ENCODE measurements around the gene PRKAR2B. TPM values are rescaled to one million over a fixed set of nuclear protein-coding genes. Genes with fewer than 3 reads are reported as not detected.

The PRKAR2B gene
- total and polyA plus RNA-seq, 4 experiments from 2014 or later = 0.29 to 0.47 (median 0.43) TPM

DNA sequence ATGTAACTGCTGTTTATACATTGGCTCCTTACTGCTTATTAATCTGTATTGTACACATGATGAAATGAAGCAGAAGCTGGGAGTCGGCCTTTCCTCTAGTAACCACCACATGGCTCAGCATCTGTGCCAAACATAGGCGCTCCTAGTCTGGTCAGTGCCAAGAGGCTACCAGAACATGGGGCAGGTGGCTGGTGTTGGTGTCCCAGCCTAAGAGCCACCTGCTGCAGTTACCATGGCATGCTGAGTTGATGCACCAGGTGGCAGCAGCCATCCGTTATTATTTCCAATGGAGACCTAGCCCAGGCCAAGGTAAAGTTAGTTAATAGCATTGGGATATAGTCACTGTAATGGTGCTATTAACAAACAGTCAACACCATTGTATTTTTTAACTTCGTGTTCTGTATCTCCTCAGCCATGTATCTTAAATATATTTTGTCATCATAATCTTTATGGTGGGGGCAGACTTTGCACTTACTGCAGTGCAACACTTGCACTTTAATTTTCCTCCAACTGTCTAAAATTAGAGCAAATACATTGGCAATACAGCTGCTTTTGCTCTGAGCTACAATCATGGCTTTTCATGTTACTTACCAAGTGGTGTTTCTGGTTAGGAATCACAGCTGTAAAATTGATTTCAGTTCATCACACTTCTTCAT is 157.4 kb downstream of the PRKAR2B start:
- Mint-ChIP-seq H3K4me3 (no peak overlapping the region), H3K36me3 (peaks cover 47 to 92% of the 10 kb centered on the region in 2 donors), H3K9me3 (no peaks in the 10 kb centered on the region), H3K27me3 (no peaks in the 10 kb centered on the region), H3K4me1 (peaks cover 0 to 3% (median 1%) of the 10 kb centered on the region in 4 donors), H3K27ac (peak overlapping the region in 2 of 7 donors; percentile 63 to 79)
- no peaks in the 10 kb centered on the region for H3K4me1 ChIP-seq (ENCODE audit: insufficient read depth, low read length)
- H3K27ac ChIP-seq (ENCODE audit: low read depth, low read length) = no peak overlapping the region
- no peaks in the 10 kb centered on the region for H3K9me3 ChIP-seq (ENCODE audit: control insufficient read depth in 1 of 2, low read length in 2 of 2)
- peaks cover 62% of the 10 kb centered on the region for H3K36me3 ChIP-seq (ENCODE audit: insufficient read depth, low read length)
- CTCF ChIA-PET (ENCODE audit: partially characterized antibody) = interaction anchor here (1.7 kb wide), 1 partner anchor 10 kb away, joined by 4 read pairs; no protein-coding TSS in a partner anchor
- intact Hi-C loops (cut with micrococcal nuclease) = loop anchor here (5.0 kb wide), 1 partner anchor 675 kb away; no protein-coding TSS in a partner anchor
- H3K27me3 ChIP-seq (ENCODE audit: insufficient read depth, low read length) = no peaks in the 10 kb centered on the region
- POLR2A ChIA-PET (ENCODE audit: partially characterized antibody) = no interaction called here
- DNase-seq = peak in 4 of 5 donors; percentile 19 to 26 (median 22)
- no peak overlapping the region for H3K4me3 ChIP-seq (ENCODE audit: low read length in 2 of 2)

DNA sequence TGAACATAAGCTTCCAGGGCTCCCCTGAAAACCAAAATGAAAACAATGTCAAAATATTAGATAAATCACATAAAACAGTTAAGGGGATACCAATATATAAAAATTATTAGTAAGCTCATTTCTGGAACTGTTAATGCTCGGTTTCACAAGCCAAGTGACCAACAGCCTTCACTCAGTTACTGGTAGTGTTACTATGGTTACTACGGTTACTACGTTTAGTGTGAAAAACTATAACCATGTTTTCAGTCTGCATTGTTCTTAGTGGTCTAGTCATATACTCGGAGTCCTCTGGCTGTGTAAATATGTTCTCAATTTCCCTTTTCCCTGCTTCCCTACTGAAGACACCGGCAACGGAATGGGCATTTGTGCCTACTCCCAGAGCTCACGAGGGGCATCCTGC is 159.1 kb downstream of the PRKAR2B start:
- ChIA-PET POLR2A (ENCODE audit: partially characterized antibody) (interaction anchor here (0.8 kb wide), 1 partner anchor 35 kb away, joined by 3 read pairs; the partner anchor contains the start of gene HBP1), CTCF (ENCODE audit: partially characterized antibody) (interaction anchor here (0.9 to 1.3 kb wide), 3 partner anchors 23 to 56 kb away, joined by 3 to 5 read pairs (median 3); no protein-coding TSS in a partner anchor)
- H3K36me3 ChIP-seq (ENCODE audit: insufficient read depth, low read length) = peaks cover 55% of the 10 kb centered on the region
- no peaks in the 10 kb centered on the region for H3K4me1 Mint-ChIP-seq
- H3K4me3 Mint-ChIP-seq = no peak overlapping the region
- H3K4me3 ChIP-seq (ENCODE audit: low read length in 2 of 2) = no peak overlapping the region
- H3K27me3 ChIP-seq (ENCODE audit: insufficient read depth, low read length) = no peaks in the 10 kb centered on the region
- no peak overlapping the region for H3K27ac Mint-ChIP-seq
- H3K27ac ChIP-seq (ENCODE audit: low read depth, low read length) = no peak overlapping the region
- DNase-seq = no peak
- intact Hi-C loops (cut with micrococcal nuclease) = loop anchor here (5.0 kb wide), 1 partner anchor 674 kb away; no protein-coding TSS in a partner anchor
- H3K4me1 ChIP-seq (ENCODE audit: insufficient read depth, low read length) = no peaks in the 10 kb centered on the region
- no peaks in the 10 kb centered on the region for H3K9me3 ChIP-seq (ENCODE audit: control insufficient read depth in 1 of 2, low read length in 2 of 2)
- H3K36me3 Mint-ChIP-seq = peaks cover 51 to 93% of the 10 kb centered on the region in 2 donors
- H3K27me3 Mint-ChIP-seq = no peaks in the 10 kb centered on the region
- no peaks in the 10 kb centered on the region for H3K9me3 Mint-ChIP-seq

DNA sequence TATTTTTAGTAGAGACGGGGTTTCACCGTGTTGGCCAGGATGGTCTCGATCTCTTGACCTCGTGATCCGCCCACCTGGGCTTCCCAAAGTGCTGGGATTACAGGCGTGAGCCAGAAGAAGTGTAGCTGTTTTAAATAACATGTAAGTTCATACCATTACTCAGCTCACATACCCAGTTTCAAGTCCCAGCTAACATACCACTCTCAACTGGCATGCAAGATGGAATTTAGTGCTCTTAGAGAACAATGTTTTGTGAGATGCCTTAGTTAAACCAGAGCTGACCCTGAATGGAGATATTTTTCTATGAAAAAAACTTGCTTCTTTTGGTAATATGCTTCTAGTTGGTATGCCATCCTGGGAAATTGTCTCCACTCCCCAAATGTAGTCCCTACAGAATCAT is 161.6 kb downstream of the PRKAR2B start:
- no peaks in the 10 kb centered on the region for H3K4me1 ChIP-seq (ENCODE audit: insufficient read depth, low read length)
- H3K27ac ChIP-seq (ENCODE audit: low read depth, low read length) = no peak overlapping the region
- H3K36me3 ChIP-seq (ENCODE audit: insufficient read depth, low read length) = peaks cover 53% of the 10 kb centered on the region
- Mint-ChIP-seq H3K9me3 (no peaks in the 10 kb centered on the region), H3K27ac (peak overlapping the region in 2 of 7 donors; percentile 25 to 38), H3K27me3 (no peaks in the 10 kb centered on the region), H3K36me3 (peaks cover 55 to 83% of the 10 kb centered on the region in 2 donors), H3K4me3 (no peak overlapping the region), H3K4me1 (no peaks in the 10 kb centered on the region)
- CTCF ChIA-PET (ENCODE audit: partially characterized antibody) = interaction anchor here (0.9 kb wide), 1 partner anchor 12 kb away, joined by 3 read pairs; no protein-coding TSS in a partner anchor
- H3K4me3 ChIP-seq (ENCODE audit: low read length in 2 of 2) = no peak overlapping the region
- POLR2A ChIA-PET (ENCODE audit: partially characterized antibody) = interaction anchor here (0.6 to 3.6 kb wide), 3 partner anchors 12 to 38 kb away, joined by 3 to 13 read pairs (median 4); partner anchors contain the start of gene HBP1
- H3K9me3 ChIP-seq (ENCODE audit: control insufficient read depth in 1 of 2, low read length in 2 of 2) = no peaks in the 10 kb centered on the region
- no peak for DNase-seq
- no peaks in the 10 kb centered on the region for H3K27me3 ChIP-seq (ENCODE audit: insufficient read depth, low read length)
- intact Hi-C loops (cut with micrococcal nuclease) = no loop called here

DNA sequence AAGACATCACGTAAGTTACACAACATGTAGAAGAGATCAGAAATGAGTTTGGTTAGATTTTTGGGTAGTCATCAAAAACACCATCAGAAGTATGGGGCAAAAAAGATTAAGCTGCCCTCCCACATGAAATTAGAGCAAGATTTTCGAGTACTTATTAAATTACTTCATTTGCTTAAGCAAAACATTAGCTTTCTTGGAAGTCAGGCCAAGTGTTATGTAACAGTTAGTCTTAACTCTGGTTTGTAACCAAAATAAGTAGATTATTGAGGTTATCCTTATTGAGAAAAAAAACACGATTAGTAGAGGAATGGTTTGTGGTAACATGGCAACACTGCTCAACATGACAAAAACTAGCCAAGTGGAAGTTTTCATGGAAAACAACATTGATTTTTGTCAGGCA is 162.2 kb downstream of the PRKAR2B start:
- H3K36me3 Mint-ChIP-seq = peaks cover 60 to 83% of the 10 kb centered on the region in 2 donors
- POLR2A ChIA-PET (ENCODE audit: partially characterized antibody) = interaction anchor here (3.6 kb wide), 1 partner anchor 38 kb away, joined by 13 read pairs; the partner anchor contains the start of gene HBP1

DNA sequence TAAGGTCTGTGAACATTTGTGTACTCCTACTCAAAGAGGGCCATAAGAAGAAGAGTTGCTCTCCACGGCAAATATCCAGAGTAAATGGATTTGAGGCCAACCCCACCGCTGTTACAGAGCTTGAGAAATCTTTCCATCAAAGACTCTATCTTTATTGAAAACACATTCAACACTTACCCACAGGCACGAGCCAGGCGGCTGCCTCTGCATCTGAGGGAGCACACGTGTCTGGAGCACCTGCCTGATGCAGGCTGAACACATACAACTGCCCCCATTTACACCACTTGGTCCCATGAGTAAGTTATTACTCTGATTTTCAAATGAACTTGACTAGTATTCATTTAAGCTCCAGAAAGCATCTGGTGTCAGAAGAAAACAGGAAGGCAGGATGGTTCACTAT is 163.0 kb downstream of the PRKAR2B start:
- Mint-ChIP-seq H3K9me3 (no peaks in the 10 kb centered on the region), H3K4me3 (no peak overlapping the region), H3K36me3 (peaks cover 56 to 80% of the 10 kb centered on the region in 2 donors), H3K27ac (peak overlapping the region in 4 of 7 donors; percentile 25 to 62 (median 36)), H3K4me1 (no peaks in the 10 kb centered on the region), H3K27me3 (no peaks in the 10 kb centered on the region)
- no peak for DNase-seq
- POLR2A ChIA-PET (ENCODE audit: partially characterized antibody) = interaction anchor here (1.2 to 3.6 kb wide), 2 partner anchors 39 to 536 kb away, joined by 4 to 13 read pairs; partner anchors contain the start of genes CBLL1 and HBP1
- Histone ChIP-seq H3K36me3 (ENCODE audit: insufficient read depth, low read length) (peaks cover 40% of the 10 kb centered on the region), H3K27ac (ENCODE audit: low read depth, low read length) (no peak overlapping the region), H3K4me1 (ENCODE audit: insufficient read depth, low read length) (no peaks in the 10 kb centered on the region), H3K27me3 (ENCODE audit: insufficient read depth, low read length) (no peaks in the 10 kb centered on the region), H3K4me3 (ENCODE audit: low read length in 2 of 2) (no peak overlapping the region), H3K9me3 (ENCODE audit: control insufficient read depth in 1 of 2, low read length in 2 of 2) (no peaks in the 10 kb centered on the region)
- CTCF ChIA-PET (ENCODE audit: partially characterized antibody) = no interaction called here
- intact Hi-C loops (cut with micrococcal nuclease) = no loop called here

More for the DNA sequence above, 162.2 kb downstream of the PRKAR2B start:
- CTCF ChIA-PET (ENCODE audit: partially characterized antibody) = no interaction called here
- no peaks in the 10 kb centered on the region for H3K4me1 Mint-ChIP-seq
- peak overlapping the region in 5 of 7 donors; percentile 20 to 85 (median 38) for H3K27ac Mint-ChIP-seq
- Histone ChIP-seq H3K4me3 (ENCODE audit: low read length in 2 of 2) (no peak overlapping the region), H3K36me3 (ENCODE audit: insufficient read depth, low read length) (peaks cover 48% of the 10 kb centered on the region), H3K9me3 (ENCODE audit: control insufficient read depth in 1 of 2, low read length in 2 of 2) (no peaks in the 10 kb centered on the region), H3K27ac (ENCODE audit: low read depth, low read length) (no peak overlapping the region), H3K27me3 (ENCODE audit: insufficient read depth, low read length) (no peaks in the 10 kb centered on the region), H3K4me1 (ENCODE audit: insufficient read depth, low read length) (no peaks in the 10 kb centered on the region)
- H3K27me3 Mint-ChIP-seq = no peaks in the 10 kb centered on the region
- H3K9me3 Mint-ChIP-seq = no peaks in the 10 kb centered on the region
- no peak overlapping the region for H3K4me3 Mint-ChIP-seq
- DNase-seq = no peak
- intact Hi-C loops (cut with micrococcal nuclease) = no loop called here

DNA sequence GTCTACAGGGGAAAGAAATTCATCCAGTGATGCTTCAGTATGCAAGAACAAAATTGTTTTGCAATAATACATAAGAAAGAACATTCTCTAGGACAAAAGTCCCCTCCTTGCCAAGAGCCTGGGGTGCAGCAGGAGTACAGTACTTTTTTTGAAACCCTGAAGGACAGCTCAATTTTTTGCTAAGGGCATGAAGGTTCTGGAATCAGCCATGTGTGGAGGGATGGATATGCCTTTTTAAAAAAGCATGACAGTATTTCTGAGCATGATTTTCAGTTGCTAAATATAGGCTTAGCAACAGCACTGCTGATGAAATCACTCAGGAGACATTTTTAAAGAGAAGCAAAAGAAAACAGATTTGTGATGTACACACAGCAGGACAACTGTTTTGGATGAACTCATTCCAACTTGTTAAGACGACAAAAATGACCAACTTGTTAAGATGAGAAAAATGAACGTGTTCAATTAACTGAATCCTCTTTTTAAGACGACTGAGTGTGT is 163.6 kb downstream of the PRKAR2B start:
- H3K4me3 Mint-ChIP-seq = no peak overlapping the region
- H3K27ac ChIP-seq (ENCODE audit: low read depth, low read length) = no peak overlapping the region
- H3K27me3 Mint-ChIP-seq = no peaks in the 10 kb centered on the region
- H3K27me3 ChIP-seq (ENCODE audit: insufficient read depth, low read length) = no peaks in the 10 kb centered on the region
- intact Hi-C loops (cut with micrococcal nuclease) = no loop called here
- H3K27ac Mint-ChIP-seq = peak overlapping the region in 4 of 7 donors; percentile 27 to 60 (median 36)
- no peak overlapping the region for H3K4me3 ChIP-seq (ENCODE audit: low read length in 2 of 2)
- H3K4me1 Mint-ChIP-seq = no peaks in the 10 kb centered on the region
- H3K9me3 ChIP-seq (ENCODE audit: control insufficient read depth in 1 of 2, low read length in 2 of 2) = no peaks in the 10 kb centered on the region
- no peak for DNase-seq
- no peaks in the 10 kb centered on the region for H3K4me1 ChIP-seq (ENCODE audit: insufficient read depth, low read length)
- CTCF ChIA-PET (ENCODE audit: partially characterized antibody) = interaction anchor here (1.1 to 1.2 kb wide), 2 partner anchors 9 to 58 kb away, joined by 4 to 5 read pairs; no protein-coding TSS in a partner anchor
- H3K36me3 ChIP-seq (ENCODE audit: insufficient read depth, low read length) = peaks cover 35% of the 10 kb centered on the region
- peaks cover 58 to 81% of the 10 kb centered on the region in 2 donors for H3K36me3 Mint-ChIP-seq
- H3K9me3 Mint-ChIP-seq = peaks cover 0 to 2% (median 0%) of the 10 kb centered on the region in 8 donors
- POLR2A ChIA-PET (ENCODE audit: partially characterized antibody) = interaction anchor here (1.2 to 3.6 kb wide), 3 partner anchors 9 to 535 kb away, joined by 4 to 13 read pairs (median 4); partner anchors contain the start of genes CBLL1 and HBP1

DNA sequence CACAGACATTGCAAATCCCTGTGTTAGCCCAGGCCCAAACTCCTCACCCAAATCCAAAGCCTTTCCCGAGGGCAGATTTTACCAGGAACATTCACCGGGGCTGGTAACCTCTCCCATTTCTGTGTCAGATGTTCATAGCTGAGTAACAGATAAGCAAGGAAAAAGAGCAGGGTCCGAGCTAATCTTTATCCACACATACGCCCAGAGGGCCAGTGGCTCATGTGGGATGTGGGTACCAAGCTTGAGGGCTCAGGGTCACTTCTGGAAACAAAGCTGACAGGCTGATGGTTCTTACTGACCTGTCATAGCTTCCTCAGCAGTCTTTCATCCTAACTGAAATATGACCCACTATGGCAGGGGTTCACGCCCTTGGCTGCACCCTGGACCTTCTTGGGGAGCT is 164.1 kb downstream of the PRKAR2B start:
- H3K27ac Mint-ChIP-seq = peak overlapping the region in 3 of 7 donors; percentile 7 to 51 (median 43)
- no peak overlapping the region for H3K27ac ChIP-seq (ENCODE audit: low read depth, low read length)

More for the DNA sequence above, 164.1 kb downstream of the PRKAR2B start:
- Mint-ChIP-seq H3K9me3 (peaks cover 0 to 7% (median 2%) of the 10 kb centered on the region in 8 donors), H3K36me3 (peaks cover 62 to 81% of the 10 kb centered on the region in 2 donors), H3K4me1 (no peaks in the 10 kb centered on the region), H3K27me3 (no peaks in the 10 kb centered on the region), H3K4me3 (no peak overlapping the region)
- Histone ChIP-seq H3K27me3 (ENCODE audit: insufficient read depth, low read length) (no peaks in the 10 kb centered on the region), H3K4me3 (ENCODE audit: low read length in 2 of 2) (no peak overlapping the region), H3K36me3 (ENCODE audit: insufficient read depth, low read length) (peaks cover 30% of the 10 kb centered on the region), H3K9me3 (ENCODE audit: control insufficient read depth in 1 of 2, low read length in 2 of 2) (no peaks in the 10 kb centered on the region), H3K4me1 (ENCODE audit: insufficient read depth, low read length) (no peaks in the 10 kb centered on the region)
- CTCF ChIA-PET (ENCODE audit: partially characterized antibody) = interaction anchor here (1.1 to 1.2 kb wide), 2 partner anchors 9 to 59 kb away, joined by 4 to 5 read pairs; no protein-coding TSS in a partner anchor
- no peak for DNase-seq
- intact Hi-C loops (cut with micrococcal nuclease) = no loop called here
- POLR2A ChIA-PET (ENCODE audit: partially characterized antibody) = interaction anchor here (1.3 kb wide), 1 partner anchor 9 kb away, joined by 4 read pairs; no protein-coding TSS in a partner anchor

Measured in CD4-positive, alpha-beta memory T cell (primary cell).